HG03558 (cell line): ENCODE results near the gene ELP6.
A peak's percentile ranks its signal among the peaks of the same experiment; 100 is the strongest.
"Not testable (repeated sequence)": the region's sequence is repeated elsewhere in the genome, so short reads cannot be mapped to it uniquely, and the experiment has no call there.

Experiments used
- ATAC-seq: cut with Tn5 transposase; IDR thresholded peaks from one replicate; pipeline ENCODE4 v1.9.1; 2021; ENCODE audit warnings: moderate number of reproducible peaks; ENCODE audit not compliant: unreplicated experiment; ENCODE audit errors: extremely low read depth

ELP6 gene

GRCh38 chr3:47515100-47515499, 1.6 kb upstream of the ELP6 start:
- no peak for ATAC-seq

- no peak for ATAC-seq
Observed at GRCh38 chr3:47512416-47513124, 942 bp downstream of the ELP6 start.

- ATAC-seq: not testable (repeated sequence)
Observed at GRCh38 chr3:47505267-47505666, 8.2 kb downstream of the ELP6 start.

- ATAC-seq: no peak
Observed at GRCh38 chr3:47504113-47504512, 9.4 kb downstream of the ELP6 start.

DNA sequence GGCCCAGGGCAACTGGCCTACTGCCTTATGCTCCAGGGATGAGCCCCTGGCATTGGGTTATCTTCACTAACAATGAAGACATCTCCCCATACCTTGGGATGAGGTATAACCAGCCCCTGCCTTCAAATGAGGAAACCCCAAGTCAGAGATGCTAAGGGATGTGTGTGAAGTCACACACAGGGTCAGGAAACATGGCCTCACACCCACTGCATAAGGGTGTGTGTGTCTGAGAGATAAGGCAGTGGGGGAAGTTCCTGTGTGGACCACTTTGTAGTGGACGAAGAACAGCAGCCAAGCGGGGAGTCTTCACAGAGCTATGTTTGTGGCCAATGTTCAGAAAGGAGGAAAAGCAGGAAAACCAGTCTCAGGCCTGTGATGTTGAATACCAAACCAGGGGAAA, 10.5 kb downstream of the ELP6 start:
- ATAC-seq: no peak

DNA sequence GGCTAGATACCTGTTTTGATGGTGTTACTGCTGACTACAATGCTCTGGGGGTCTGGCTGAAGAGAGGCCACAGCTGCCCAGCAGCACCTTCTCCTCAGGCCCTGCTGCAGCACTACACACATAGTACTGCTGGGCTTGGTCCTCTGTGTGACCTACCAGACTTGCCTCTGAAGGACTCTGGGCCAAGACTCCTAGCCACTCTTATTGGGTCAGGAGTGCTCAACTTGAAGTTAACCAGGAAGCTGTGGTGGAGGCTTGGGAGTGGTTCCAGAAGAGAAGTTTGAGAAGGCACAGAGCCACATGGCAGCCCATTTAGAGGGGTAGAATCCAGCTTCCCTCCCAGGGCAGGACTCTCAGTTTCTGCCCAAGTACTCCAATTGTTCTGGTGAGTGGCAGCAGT, 16.6 kb downstream of the ELP6 start:
- ATAC-seq: no peak

GRCh38 chr3:47495886-47496285, 17.6 kb downstream of the ELP6 start:
- no peak for ATAC-seq

DNA sequence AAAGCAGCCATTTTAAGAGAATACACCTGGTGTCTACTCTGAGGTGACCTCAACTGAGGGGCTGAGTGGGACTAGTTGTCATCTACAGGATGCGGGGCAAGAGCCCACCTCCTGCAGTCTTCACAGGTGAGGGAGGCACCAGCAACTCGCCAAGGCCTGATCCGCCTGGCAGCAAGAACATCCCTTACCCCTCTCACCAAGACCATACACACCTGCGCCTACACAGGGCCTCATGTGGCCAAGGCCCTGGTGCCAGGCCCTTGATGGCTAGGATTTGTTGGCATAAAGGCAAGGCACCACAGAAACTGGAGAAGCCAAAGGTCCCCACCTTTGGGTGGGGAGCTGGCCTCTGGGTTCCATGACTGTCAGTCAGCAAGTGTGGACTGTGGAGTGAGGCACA, 18.4 kb downstream of the ELP6 start:
- ATAC-seq: no peak

DNA sequence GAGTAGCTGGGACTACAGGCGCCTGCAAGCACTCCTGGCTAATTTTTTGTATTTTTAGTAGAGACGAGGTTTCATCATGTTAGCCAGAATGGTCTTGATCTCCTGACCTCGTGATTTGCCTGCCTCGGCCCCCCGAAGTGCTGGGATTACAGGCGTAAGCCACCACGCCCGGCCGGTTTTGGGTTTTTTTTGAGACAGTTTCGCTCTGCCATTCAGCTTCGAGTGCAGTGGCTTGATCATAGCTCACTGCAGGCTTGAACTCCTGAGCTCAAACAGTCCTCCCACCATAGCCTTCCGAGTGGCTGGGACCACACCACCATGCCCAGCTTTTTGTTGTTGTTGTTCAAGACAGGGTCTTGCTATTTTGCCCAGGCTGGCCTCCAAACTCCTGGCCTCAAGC, 21.7 kb downstream of the ELP6 start:
- ATAC-seq: no peak

GRCh38 chr3:47491186-47491585, 22.3 kb downstream of the ELP6 start:
- no peak for ATAC-seq

GRCh38 chr3:47487265-47487664, 26.2 kb downstream of the ELP6 start:
- no peak for ATAC-seq

DNA sequence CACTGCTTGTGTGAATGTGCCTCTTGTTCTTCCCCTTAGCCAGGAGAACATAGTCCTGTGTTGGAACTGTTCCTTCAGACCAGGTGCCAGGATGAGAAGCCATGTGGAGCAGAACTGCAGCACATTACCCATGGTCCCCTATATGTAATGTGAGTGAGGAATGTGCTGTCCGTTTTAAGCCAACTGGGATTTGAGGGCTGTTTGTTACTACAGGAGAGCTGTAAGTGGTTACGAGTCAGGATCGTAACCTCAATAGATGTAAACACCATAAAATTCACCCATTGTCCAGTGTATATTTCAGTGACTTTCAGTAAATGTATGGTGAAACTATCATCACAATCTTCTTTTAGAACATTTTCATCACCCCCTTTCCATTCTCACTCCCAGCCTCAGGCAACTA, 27.7 kb downstream of the ELP6 start:
- no peak for ATAC-seq

DNA sequence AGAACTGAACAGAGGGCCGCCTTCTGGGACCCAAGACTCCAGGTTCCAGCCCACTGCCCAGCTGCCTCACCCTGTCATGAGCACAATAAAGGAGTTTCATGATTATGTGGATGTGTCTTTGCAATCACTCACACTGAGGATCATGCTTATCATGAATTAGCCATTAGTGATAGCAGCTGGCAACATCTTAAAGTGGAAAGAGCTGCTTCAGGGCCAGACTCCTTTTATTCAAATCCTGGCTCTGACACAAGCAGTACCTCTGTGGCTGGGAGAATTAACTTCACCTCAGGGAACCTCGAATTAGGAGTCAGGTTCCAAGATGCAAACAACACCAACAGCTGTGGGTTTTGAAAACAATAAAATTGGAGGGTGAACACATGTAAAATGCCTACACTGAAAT, 31.1 kb downstream of the ELP6 start:
- ATAC-seq: no peak

- ATAC-seq: not testable (repeated sequence)
Observed at GRCh38 chr3:47481763-47482162, 31.7 kb downstream of the ELP6 start.

DNA sequence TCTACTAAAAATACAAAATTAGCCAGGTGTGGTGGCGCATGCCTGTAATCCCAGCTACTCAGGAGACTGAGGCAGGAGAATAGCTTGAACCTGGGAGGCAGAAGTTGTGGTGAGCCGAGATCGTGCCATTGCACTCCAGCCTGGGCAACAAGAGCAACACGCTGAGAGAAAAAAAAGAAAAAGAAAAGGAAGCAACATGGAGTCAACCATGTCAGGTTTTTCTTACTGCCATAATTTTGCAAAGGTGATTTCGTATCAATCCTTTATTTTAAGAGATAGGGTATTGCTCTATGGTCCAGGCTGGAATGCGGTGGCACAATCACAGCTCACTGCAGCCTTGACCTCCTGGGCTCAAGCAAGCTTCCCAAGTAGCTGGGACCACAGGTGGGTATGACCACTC, 33.2 kb downstream of the ELP6 start:
- ATAC-seq: not testable (repeated sequence)

GRCh38 chr3:47479826-47480160, 33.7 kb downstream of the ELP6 start:
- no peak for ATAC-seq

GRCh38 chr3:47478022-47478421, 35.5 kb downstream of the ELP6 start:
- no peak for ATAC-seq

DNA sequence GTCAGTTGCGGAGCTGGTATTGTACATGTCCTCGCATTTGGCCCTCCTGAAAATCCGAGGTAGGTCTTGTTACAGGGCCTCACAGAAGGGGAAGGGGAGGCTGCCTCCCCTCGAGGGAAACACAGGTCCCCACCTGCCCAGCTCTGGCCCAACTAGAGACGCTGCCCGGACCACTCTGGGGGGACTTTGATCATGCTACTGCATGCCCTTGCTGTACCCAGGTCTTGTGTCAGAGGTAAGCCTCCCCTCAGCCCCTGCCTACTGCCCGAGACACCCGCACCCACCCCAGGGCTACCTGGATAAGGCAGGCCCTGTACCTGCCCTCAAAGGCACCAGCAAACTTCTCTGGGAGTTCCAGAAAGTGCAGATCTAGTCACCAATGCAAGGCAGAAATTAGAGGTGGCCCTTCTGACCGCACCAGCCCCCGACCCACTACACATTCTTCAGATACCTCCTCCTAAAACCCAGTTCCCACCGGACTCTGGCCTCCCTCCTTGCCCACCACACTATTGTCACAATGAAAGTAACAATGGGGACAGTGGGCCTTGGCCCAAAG, 36.8 kb downstream of the ELP6 start:
- ATAC-seq: no peak

GRCh38 chr3:47476330-47476626, 37.2 kb downstream of the ELP6 start:
- ATAC-seq: no peak

GRCh38 chr3:47475570-47476329, 37.8 kb downstream of the ELP6 start, which contains the start of gene SCAP:
TSS of gene SCAP (minus strand) at chr3:47475941. CDS start at chr3:47442993, 32,948 bp downstream.
- ATAC-seq: peak; percentile 60

DNA sequence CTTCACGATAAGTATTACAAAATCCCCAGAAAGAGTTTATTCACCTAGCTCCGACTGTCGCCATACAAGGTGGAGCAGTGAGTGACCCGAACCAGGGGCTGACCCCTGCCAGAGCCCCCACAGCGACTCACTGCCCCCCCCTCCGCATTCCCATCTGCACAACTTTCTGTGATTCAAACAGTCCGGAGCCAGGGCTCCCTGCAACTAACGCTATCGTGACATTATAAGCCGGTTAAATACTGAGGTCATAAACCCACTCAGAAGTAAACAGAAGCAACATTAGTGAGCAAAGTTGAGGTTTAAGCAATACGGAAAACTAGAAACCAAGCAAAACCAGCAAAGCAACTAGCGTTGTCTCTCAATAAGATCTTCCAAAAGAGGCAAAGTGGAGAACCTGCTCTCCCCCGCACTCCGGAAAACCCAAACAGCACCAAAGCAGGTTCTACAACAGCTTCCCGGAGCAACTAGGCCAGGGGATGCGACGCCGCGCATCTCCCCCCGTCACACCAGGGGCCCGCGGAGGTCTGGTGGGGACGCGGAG, 38.4 kb downstream of the ELP6 start:
- ATAC-seq: peak; percentile 8
